ENCODE data around the gene TNFRSF13B.
"Not testable (repeated sequence)": the region's sequence is repeated elsewhere in the genome, so short reads cannot be mapped to it uniquely, and the experiment has no call there.

The TNFRSF13B gene

GRCh38 chr17:16986391-16986790 is 14.5 kb upstream of the TNFRSF13B start:
- no peak for FAIRE-seq

- FAIRE-seq = no peak
Measured at GRCh38 chr17:16981928-16982327, 10.0 kb upstream of the TNFRSF13B start.

- no peak for FAIRE-seq
Measured at GRCh38 chr17:16980813-16981731, 9.2 kb upstream of the TNFRSF13B start.

- FAIRE-seq = no peak
Measured at GRCh38 chr17:16980061-16980460, 8.1 kb upstream of the TNFRSF13B start.

- not testable (repeated sequence) for FAIRE-seq
Measured at GRCh38 chr17:16979237-16979823, 7.4 kb upstream of the TNFRSF13B start.

GRCh38 chr17:16977932-16978331 is 6.0 kb upstream of the TNFRSF13B start:
- FAIRE-seq = no peak

- no peak for FAIRE-seq
Measured at GRCh38 chr17:16976725-16977550, 5.0 kb upstream of the TNFRSF13B start.

GRCh38 chr17:16975744-16976625 is 4.1 kb upstream of the TNFRSF13B start:
- FAIRE-seq = no peak

GRCh38 chr17:16975277-16975651 is 3.3 kb upstream of the TNFRSF13B start:
- no peak for FAIRE-seq

GRCh38 chr17:16974569-16975276 is 2.8 kb upstream of the TNFRSF13B start:
- FAIRE-seq = no peak

GRCh38 chr17:16973760-16974540 is 2.0 kb upstream of the TNFRSF13B start:
- FAIRE-seq = no peak

- not testable (repeated sequence) for FAIRE-seq
Measured at GRCh38 chr17:16973043-16973442, 1.1 kb upstream of the TNFRSF13B start.

- FAIRE-seq = no peak
Measured at GRCh38 chr17:16972346-16972745, 428 bp upstream of the TNFRSF13B start.

- FAIRE-seq = no peak
Measured at GRCh38 chr17:16969931-16970906, 1.7 kb downstream of the TNFRSF13B start.

- no peak for FAIRE-seq
Measured at GRCh38 chr17:16968786-16969185, 3.1 kb downstream of the TNFRSF13B start.

- no peak for FAIRE-seq
Measured at GRCh38 chr17:16962804-16963203, 9.1 kb downstream of the TNFRSF13B start.

GRCh38 chr17:16961792-16962191 is 10.1 kb downstream of the TNFRSF13B start:
- FAIRE-seq = no peak

- FAIRE-seq = not testable (repeated sequence)
Measured at GRCh38 chr17:16961022-16961421, 10.9 kb downstream of the TNFRSF13B start.

GRCh38 chr17:16955011-16955410 is 16.9 kb downstream of the TNFRSF13B start:
- FAIRE-seq = not testable (repeated sequence)

GRCh38 chr17:16954521-16954920 is 17.4 kb downstream of the TNFRSF13B start:
- FAIRE-seq = no peak
